HepG2 (cell line): ENCODE measurements around the gene TNFRSF6B. TPM values are rescaled to one million over a fixed set of nuclear protein-coding genes. Genes with fewer than 3 reads are reported as not detected.
A peak's percentile ranks its signal among the peaks of the same experiment; 100 is the strongest.

Source experiments
- GATAD2A ChIP-seq: IDR thresholded peaks from 2 replicates; pipeline ENCODE4 v1.6.1; 2016
- HIVEP1 ChIP-seq: sonication (generic); formaldehyde crosslinking; IDR thresholded peaks from 2 replicates; pipeline ENCODE4 v1.4.0; 2020; ENCODE audit warnings: mild to moderate bottlenecking, missing genetic modification reagents
- JUNB ChIP-seq: sonication (generic); formaldehyde crosslinking; IDR thresholded peaks from 2 replicates; pipeline ENCODE4 v1.8.0; 2022; ENCODE audit warnings: missing genetic modification reagents, mild to moderate bottlenecking, borderline replicate concordance
- KDM3A ChIP-seq: IDR thresholded peaks from 2 replicates; pipeline ENCODE4 v1.6.1; 2018; ENCODE audit warnings: low read depth, missing compliant biosample characterization
- MEIS2 ChIP-seq: sonication (generic); formaldehyde crosslinking; IDR thresholded peaks from 2 replicates; pipeline ENCODE4 v1.9.0; 2021; ENCODE audit warnings: mild to moderate bottlenecking, missing genetic modification reagents
- MIER3 ChIP-seq: IDR thresholded peaks from 2 replicates; pipeline ENCODE4 v1.6.1; 2016; ENCODE audit warnings: missing compliant biosample characterization, borderline replicate concordance
- PAXIP1 ChIP-seq: sonication (generic); formaldehyde crosslinking; conservative IDR thresholded peaks from 2 replicates; pipeline ENCODE4 v1.4.0; 2020; ENCODE audit warnings: mild to moderate bottlenecking, missing genetic modification reagents, moderate library complexity
- RELA ChIP-seq: sonication (generic); formaldehyde crosslinking; IDR thresholded peaks from 2 replicates; pipeline ENCODE4 v1.4.0; 2020; ENCODE audit warnings: missing genetic modification reagents
- SATB2 ChIP-seq: sonication (generic); formaldehyde crosslinking; IDR thresholded peaks from 2 replicates; pipeline ENCODE4 v1.5.0; 2020; ENCODE audit warnings: missing genetic modification reagents
- TARDBP ChIP-seq: sonication (generic); formaldehyde crosslinking; IDR thresholded peaks from 2 replicates; pipeline ENCODE4 v1.8.0; 2022; ENCODE audit warnings: mild to moderate bottlenecking, missing genetic modification reagents
- ZMYM4 ChIP-seq: sonication (generic); formaldehyde crosslinking; IDR thresholded peaks from 2 replicates; pipeline ENCODE4 v1.8.1; 2023; ENCODE audit warnings: mild to moderate bottlenecking, missing genetic modification reagents
- ZNF143 ChIP-seq: sonication (generic); formaldehyde crosslinking; IDR thresholded peaks from 2 replicates; pipeline ENCODE4 v1.4.0; 2020; ENCODE audit warnings: missing genetic modification reagents
- ZNF331 ChIP-seq: sonication (generic); formaldehyde crosslinking; IDR thresholded peaks from 2 replicates; pipeline ENCODE4 v1.4.0; 2020; ENCODE audit warnings: missing genetic modification reagents
- ZNF639 ChIP-seq: conservative IDR thresholded peaks from 2 replicates; pipeline ENCODE4 v1.6.1; 2018; ENCODE audit warnings: missing genetic modification reagents
- ZNF772 ChIP-seq: sonication (generic); formaldehyde crosslinking; IDR thresholded peaks from 2 replicates; pipeline ENCODE4 v1.5.0; 2020; ENCODE audit warnings: mild to moderate bottlenecking, missing genetic modification reagents
- ZNF83 ChIP-seq: sonication (generic); formaldehyde crosslinking; IDR thresholded peaks from 2 replicates; pipeline ENCODE4 v1.4.0; 2020; ENCODE audit warnings: missing genetic modification reagents, mild to moderate bottlenecking, borderline replicate concordance
- polyA plus RNA-seq, 8 experiments: library from polyadenylated mRNA; depleted of rRNA in 3 of 8; stranded (reverse) in 7 of 8; unstranded in 1 of 8; fragments of >200 nt; fragmentation: Illumina TruSeq in 4 of 8; extraction: Trizol in 4 of 8; gene quantifications; 2 replicates each; pipeline versions ENCODE4 v1.2.1 to v1.2.3, GENCODE V29; 2011 to 2016; ENCODE audit warnings: low read depth in 4 of 8, missing spikeins in 1 of 8, mixed read lengths in 1 of 8; ENCODE audit not compliant: insufficient read depth in 1 of 8
- total RNA-seq, 5 experiments: library from RNA; depleted of rRNA; stranded (reverse); fragments of >200 nt; fragmentation: Illumina TruSeq; extraction: Trizol; gene quantifications; 2 replicates each; pipeline ENCODE4 v1.2.3, GENCODE V29; 2016; ENCODE audit warnings: low read depth in 1 of 5
- TF ChIP-seq, protein P1 (sequence below): sonication (generic); formaldehyde crosslinking; IDR thresholded peaks from 2 replicates; pipeline ENCODE4 v1.5.1; 2020; ENCODE audit warnings: mild to moderate bottlenecking, missing genetic modification reagents
- TF ChIP-seq, protein P2 (sequence below): sonication (generic); formaldehyde crosslinking; IDR thresholded peaks from 2 replicates; pipeline ENCODE4 v1.8.0; 2022; ENCODE audit warnings: missing genetic modification reagents, mild to moderate bottlenecking, moderate library complexity, borderline replicate concordance
- TF ChIP-seq, protein P3 (sequence below): sonication (generic); formaldehyde crosslinking; IDR thresholded peaks from 2 replicates; pipeline ENCODE4 v1.5.1; 2020; ENCODE audit warnings: missing genetic modification reagents, mild to moderate bottlenecking, borderline replicate concordance

Gene TNFRSF6B
- total and polyA plus RNA-seq, 2 of the 13 experiments (the other 11 are each of a cell fraction or from before 2014, with no cell fraction given) = 0.24 TPM; not detected in 1

- TF ChIP-seq, protein P1, sequence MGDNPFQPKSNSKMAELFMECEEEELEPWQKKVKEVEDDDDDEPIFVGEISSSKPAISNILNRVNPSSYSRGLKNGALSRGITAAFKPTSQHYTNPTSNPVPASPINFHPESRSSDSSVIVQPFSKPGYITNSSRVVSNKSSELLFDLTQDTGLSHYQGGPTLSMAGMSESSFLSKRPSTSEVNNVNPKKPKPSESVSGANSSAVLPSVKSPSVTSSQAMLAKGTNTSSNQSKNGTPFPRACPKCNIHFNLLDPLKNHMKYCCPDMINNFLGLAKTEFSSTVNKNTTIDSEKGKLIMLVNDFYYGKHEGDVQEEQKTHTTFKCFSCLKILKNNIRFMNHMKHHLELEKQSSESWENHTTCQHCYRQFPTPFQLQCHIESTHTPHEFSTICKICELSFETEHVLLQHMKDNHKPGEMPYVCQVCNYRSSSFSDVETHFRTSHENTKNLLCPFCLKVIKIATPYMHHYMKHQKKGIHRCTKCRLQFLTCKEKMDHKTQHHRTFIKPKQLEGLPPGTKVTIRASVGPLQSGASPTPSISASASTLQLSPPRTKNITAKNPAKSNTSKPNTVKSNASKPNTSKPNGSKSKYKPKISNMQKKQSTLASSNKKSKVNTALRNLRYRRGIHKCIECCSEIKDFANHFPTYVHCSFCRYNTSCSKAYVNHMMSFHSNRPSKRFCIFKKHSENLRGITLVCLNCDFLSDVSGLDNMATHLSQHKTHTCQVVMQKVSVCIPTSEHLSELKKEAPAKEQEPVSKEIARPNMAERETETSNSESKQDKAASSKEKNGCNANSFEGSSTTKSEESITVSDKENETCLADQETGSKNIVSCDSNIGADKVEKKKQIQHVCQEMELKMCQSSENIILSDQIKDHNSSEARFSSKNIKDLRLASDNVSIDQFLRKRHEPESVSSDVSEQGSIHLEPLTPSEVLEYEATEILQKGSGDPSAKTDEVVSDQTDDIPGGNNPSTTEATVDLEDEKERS (CRISPR knock-in tag) = no peak
- no peak for TF ChIP-seq KDM3A (CRISPR knock-in tag)
- no peak for TF ChIP-seq ZMYM4 (CRISPR knock-in tag)
- TF ChIP-seq JUNB (CRISPR knock-in tag) = no peak
- TF ChIP-seq MEIS2 (CRISPR knock-in tag) = no peak
- 0 out of 2 replicates have a peak, but pooled peaks have one; percentile 31 for TF ChIP-seq ZNF772 (CRISPR knock-in tag)
- no peak for TF ChIP-seq ZNF639 (CRISPR knock-in tag)
- no peak for TF ChIP-seq TARDBP (CRISPR knock-in tag)
- no peak for TF ChIP-seq PAXIP1
- TF ChIP-seq SATB2 = no peak
- no peak for TF ChIP-seq MIER3 (CRISPR knock-in tag)
- TF ChIP-seq ZNF143 (CRISPR knock-in tag) = no peak
- TF ChIP-seq ZNF331 (CRISPR knock-in tag) = no peak
- TF ChIP-seq HIVEP1 (CRISPR knock-in tag) = no peak
- TF ChIP-seq ZNF83 (CRISPR knock-in tag) = no peak
- TF ChIP-seq, protein P2, sequence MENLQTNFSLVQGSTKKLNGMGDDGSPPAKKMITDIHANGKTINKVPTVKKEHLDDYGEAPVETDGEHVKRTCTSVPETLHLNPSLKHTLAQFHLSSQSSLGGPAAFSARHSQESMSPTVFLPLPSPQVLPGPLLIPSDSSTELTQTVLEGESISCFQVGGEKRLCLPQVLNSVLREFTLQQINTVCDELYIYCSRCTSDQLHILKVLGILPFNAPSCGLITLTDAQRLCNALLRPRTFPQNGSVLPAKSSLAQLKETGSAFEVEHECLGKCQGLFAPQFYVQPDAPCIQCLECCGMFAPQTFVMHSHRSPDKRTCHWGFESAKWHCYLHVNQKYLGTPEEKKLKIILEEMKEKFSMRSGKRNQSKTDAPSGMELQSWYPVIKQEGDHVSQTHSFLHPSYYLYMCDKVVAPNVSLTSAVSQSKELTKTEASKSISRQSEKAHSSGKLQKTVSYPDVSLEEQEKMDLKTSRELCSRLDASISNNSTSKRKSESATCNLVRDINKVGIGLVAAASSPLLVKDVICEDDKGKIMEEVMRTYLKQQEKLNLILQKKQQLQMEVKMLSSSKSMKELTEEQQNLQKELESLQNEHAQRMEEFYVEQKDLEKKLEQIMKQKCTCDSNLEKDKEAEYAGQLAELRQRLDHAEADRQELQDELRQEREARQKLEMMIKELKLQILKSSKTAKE (CRISPR knock-in tag) = no peak
- TF ChIP-seq, protein P3, sequence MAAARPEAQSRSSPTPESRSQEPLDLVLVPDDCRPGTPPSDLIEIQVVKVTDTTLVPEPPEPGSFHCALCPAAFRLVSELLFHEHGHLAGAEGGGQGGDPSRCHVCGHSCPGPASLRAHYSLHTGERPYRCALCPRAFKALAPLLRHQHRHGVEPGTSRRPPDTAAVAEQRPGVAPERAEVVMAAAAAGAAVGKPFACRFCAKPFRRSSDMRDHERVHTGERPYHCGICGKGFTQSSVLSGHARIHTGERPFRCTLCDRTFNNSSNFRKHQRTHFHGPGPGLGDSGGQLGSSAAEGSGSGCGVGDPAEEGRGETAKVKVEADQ (CRISPR knock-in tag) = no peak
- TF ChIP-seq GATAD2A (CRISPR knock-in tag) = no peak
- TF ChIP-seq RELA (CRISPR knock-in tag) = no peak
Observed at GRCh38 chr20:63692436-63693082, 3.9 kb upstream of the TNFRSF6B start (continued).
